ENCODE results near the gene CHST3. TPM values are rescaled to one million over a fixed set of nuclear protein-coding genes. Genes with fewer than 3 reads are reported as not detected.

Gene CHST3
- total RNA-seq, 1 experiment from 2014 or later: 6.1 TPM

DNA sequence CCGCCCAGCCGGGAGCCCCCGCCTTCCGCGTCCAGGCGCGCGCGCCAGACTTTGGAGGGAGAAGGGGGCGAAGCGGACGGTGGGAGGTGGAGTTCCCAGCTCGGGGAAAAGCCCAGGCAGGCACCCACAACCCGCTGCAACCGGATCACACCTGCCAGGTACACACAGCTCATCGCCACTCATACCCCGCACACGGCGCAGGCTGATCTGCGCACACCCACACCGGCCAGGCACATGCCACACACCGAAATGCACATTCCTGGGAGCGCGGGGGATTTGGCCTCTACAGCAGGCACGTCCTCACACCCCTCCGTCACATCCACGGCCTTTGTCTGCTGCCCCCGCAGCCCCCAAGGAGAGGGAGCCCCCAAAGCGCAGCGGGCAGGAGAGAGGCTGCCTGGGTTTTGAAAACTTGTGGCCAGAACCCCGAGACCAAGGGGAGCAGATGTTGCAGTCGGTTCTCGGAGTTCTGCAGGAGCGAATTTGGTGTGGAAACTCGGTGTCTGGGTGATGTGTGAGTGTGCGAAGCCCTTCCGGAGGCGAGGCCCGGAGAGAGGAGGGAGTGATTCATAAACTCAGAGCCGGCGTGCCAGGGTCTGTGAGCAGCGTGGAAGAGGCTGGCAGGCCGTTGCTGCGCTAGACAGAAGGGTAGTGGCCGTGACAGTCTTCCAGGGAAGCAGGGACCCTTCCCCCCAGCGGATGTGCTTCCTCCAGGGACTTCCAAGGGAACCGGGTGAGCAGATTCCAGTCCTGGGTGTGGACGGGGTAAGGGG, 734 bp downstream of the CHST3 start:
- peak overlapping the region; percentile 85 for H3K18ac ChIP-seq (ENCODE audit: insufficient read length, low read depth, low read length)
- no peak overlapping the region for H2BK5ac ChIP-seq (ENCODE audit: insufficient read length, low read length)
- peak overlapping the region in 2 of 3 experiments; percentile 35 to 61; a peak in 2 of 7 replicates for H3K27ac Mint-ChIP-seq
- H3K27me3 ChIP-seq (ENCODE audit: insufficient read depth, low read length): no peaks in the 10 kb centered on the region; the same call in 1 of the 2 replicates
- peak overlapping the region; percentile 76 for H4K5ac ChIP-seq (ENCODE audit: insufficient read length, low read depth, low read length)
- H3K4ac ChIP-seq (ENCODE audit: low read depth, low read length): no peak overlapping the region
- H2BK120ac ChIP-seq (ENCODE audit: low read depth, low read length, poor library complexity, severe bottlenecking): no peak overlapping the region
- TF ChIP-seq, protein P1, sequence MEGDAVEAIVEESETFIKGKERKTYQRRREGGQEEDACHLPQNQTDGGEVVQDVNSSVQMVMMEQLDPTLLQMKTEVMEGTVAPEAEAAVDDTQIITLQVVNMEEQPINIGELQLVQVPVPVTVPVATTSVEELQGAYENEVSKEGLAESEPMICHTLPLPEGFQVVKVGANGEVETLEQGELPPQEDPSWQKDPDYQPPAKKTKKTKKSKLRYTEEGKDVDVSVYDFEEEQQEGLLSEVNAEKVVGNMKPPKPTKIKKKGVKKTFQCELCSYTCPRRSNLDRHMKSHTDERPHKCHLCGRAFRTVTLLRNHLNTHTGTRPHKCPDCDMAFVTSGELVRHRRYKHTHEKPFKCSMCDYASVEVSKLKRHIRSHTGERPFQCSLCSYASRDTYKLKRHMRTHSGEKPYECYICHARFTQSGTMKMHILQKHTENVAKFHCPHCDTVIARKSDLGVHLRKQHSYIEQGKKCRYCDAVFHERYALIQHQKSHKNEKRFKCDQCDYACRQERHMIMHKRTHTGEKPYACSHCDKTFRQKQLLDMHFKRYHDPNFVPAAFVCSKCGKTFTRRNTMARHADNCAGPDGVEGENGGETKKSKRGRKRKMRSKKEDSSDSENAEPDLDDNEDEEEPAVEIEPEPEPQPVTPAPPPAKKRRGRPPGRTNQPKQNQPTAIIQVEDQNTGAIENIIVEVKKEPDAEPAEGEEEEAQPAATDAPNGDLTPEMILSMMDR (conservative IDR thresholded peaks at IDR 0.05): no peak
- H2BK20ac ChIP-seq (ENCODE audit: low read depth, low read length, poor library complexity, severe bottlenecking): no peak overlapping the region
- no peak overlapping the region for H3K56ac ChIP-seq (ENCODE audit: insufficient read length, low read depth, low read length)
- no peak overlapping the region for H2AFZ ChIP-seq (ENCODE audit: low read length)
- H3K79me1 ChIP-seq (ENCODE audit: insufficient read depth, low read depth, low read length, poor library complexity, severe bottlenecking): no peaks in the 10 kb centered on the region
- no peak overlapping the region for H2BK12ac ChIP-seq (ENCODE audit: insufficient read length, low read depth, low read length)
- H4K20me1 ChIP-seq (ENCODE audit: control insufficient read depth, insufficient read depth, insufficient read length): no peaks in the 10 kb centered on the region
- peak overlapping the region; percentile 32 for H3K9ac ChIP-seq (ENCODE audit: extremely low read depth, insufficient read length, low read length)
- peaks cover 0 to 2% of the 10 kb centered on the region in 2 experiments; a peak in 1 of 5 replicates for H3K9me3 Mint-ChIP-seq
- no peak overlapping the region for H4K8ac ChIP-seq (replicated peaks; ENCODE audit: insufficient read length, low read depth, low read length)
- no peak overlapping the region; the same call in 1 of the 2 replicates for H2BK15ac ChIP-seq (ENCODE audit: low read depth, low read length)
- peak overlapping the region; percentile 85 for H3K4me2 ChIP-seq (ENCODE audit: insufficient read depth, insufficient read length, low read length)
- peak overlapping the region; percentile 77 to 90 for H3K4me3 Mint-ChIP-seq
- peaks cover 3% of the 10 kb centered on the region for H3K4me1 ChIP-seq (ENCODE audit: insufficient read depth, low read length)
- no peak overlapping the region for H3K23ac ChIP-seq (ENCODE audit: insufficient read length, low read depth, low read length)
- no CpG with 5 or more reads among the region's 48 CpGs for WGBS (ENCODE audit: extremely low coverage, insufficient read length, low lambda C conversion rate)
- H4K91ac ChIP-seq (ENCODE audit: insufficient read length, low read depth, low read length): no peak overlapping the region
- H3K14ac ChIP-seq (ENCODE audit: insufficient read depth, low read length): peak overlapping the region; percentile 62
- no peak overlapping the region for H3T11ph ChIP-seq (ENCODE audit: low read length)
- DNase-seq: peak; percentile 54
- peaks cover 26 to 28% of the 10 kb centered on the region in 2 experiments for H3K4me1 Mint-ChIP-seq
- H3K9me3 ChIP-seq (ENCODE audit: control insufficient read depth, low read depth, low read length): no peaks in the 10 kb centered on the region
- no peak overlapping the region for H2AK5ac ChIP-seq (ENCODE audit: insufficient read length, low read length)
- peaks cover 0 to 4% (median 2%) of the 10 kb centered on the region in 3 experiments; a peak in 2 of 7 replicates for H3K36me3 Mint-ChIP-seq (ENCODE audit: insufficient read depth in 1 of 3, low read depth in 3 of 3)
- peaks cover 44% of the 10 kb centered on the region for H3K27me3 Mint-ChIP-seq (ENCODE audit: low read depth)
- no peaks in the 10 kb centered on the region; the same call in 1 of the 2 replicates for H3K79me2 ChIP-seq (ENCODE audit: insufficient read depth, low read length)
- no peak overlapping the region for H3K27ac ChIP-seq (ENCODE audit: insufficient read length, low read depth, low read length)
- H3K23me2 ChIP-seq (ENCODE audit: insufficient read length, low read depth, low read length, poor library complexity, severe bottlenecking): peaks cover 17% of the 10 kb centered on the region

Measured in H9 (cell line).